Type B pancreatic cell (in vitro differentiated cells): ENCODE data around the gene TMEM220. TPM values are rescaled to one million over a fixed set of nuclear protein-coding genes. Genes with fewer than 3 reads are reported as not detected.
A peak's percentile ranks its signal among the peaks of the same experiment; 100 is the strongest.

Experiments used
- DNase-seq: peaks from one replicate; pipeline ENCODE4 v3.0.0; 2021; ENCODE audit warnings: mixed read lengths; ENCODE audit not compliant: unreplicated experiment; ENCODE audit errors: extremely low spot score
- H3K27ac Mint-ChIP-seq: 2 replicates; pipeline ENCODE4 v1.8.0; 2021; ENCODE audit warnings: mild to moderate bottlenecking, mixed read lengths
- H3K27me3 Mint-ChIP-seq: 2 replicates; pipeline ENCODE4 v1.8.0; 2021; ENCODE audit warnings: mixed read lengths
- H3K36me3 Mint-ChIP-seq: 2 replicates; pipeline ENCODE4 v1.8.0; 2021; ENCODE audit warnings: mixed read lengths
- H3K4me1 Mint-ChIP-seq: one replicate; pipeline ENCODE4 v1.8.0; 2021; ENCODE audit warnings: mixed read lengths; ENCODE audit not compliant: unreplicated experiment
- H3K4me3 Mint-ChIP-seq: 2 replicates; pipeline ENCODE4 v1.8.0; 2021; ENCODE audit warnings: mild to moderate bottlenecking, mixed read lengths
- H3K9me3 Mint-ChIP-seq: 2 replicates; pipeline ENCODE4 v1.8.0; 2021; ENCODE audit warnings: mixed read lengths
- CTCF ChIP-seq: fragments of 200-600 bp; sonication (generic); conservative IDR thresholded peaks from 2 replicates; pipeline ENCODE4 v1.5.0; 2021; ENCODE audit warnings: antibody characterized with exemption, mild to moderate bottlenecking
- total RNA-seq: library from RNA; stranded (reverse); gene quantifications from 2 replicates; pipeline ENCODE4 v1.2.1, GENCODE V29; 2021; ENCODE audit warnings: low replicate concordance

The TMEM220 gene
- total RNA-seq, 1 donor from 2014 or later: 3.8 TPM

GRCh38 chr17:10775740-10776356, 46.0 kb upstream of the TMEM220 start:
- TF ChIP-seq CTCF: no peak
- Mint-ChIP-seq H3K27ac (no peak overlapping the region), H3K27me3 (no peaks in the 10 kb centered on the region), H3K4me1 (peaks cover 20% of the 10 kb centered on the region), H3K36me3 (no peaks in the 10 kb centered on the region), H3K9me3 (no peaks in the 10 kb centered on the region), H3K4me3 (no peak overlapping the region)
- DNase-seq: no peak

- peaks cover 20% of the 10 kb centered on the region for H3K4me1 Mint-ChIP-seq
- DNase-seq: no peak
- no peak overlapping the region for H3K4me3 Mint-ChIP-seq
- no peak overlapping the region for H3K27ac Mint-ChIP-seq
- H3K9me3 Mint-ChIP-seq: no peaks in the 10 kb centered on the region
- H3K27me3 Mint-ChIP-seq: no peaks in the 10 kb centered on the region
- H3K36me3 Mint-ChIP-seq: no peaks in the 10 kb centered on the region
- TF ChIP-seq CTCF: no peak
Measured at GRCh38 chr17:10775058-10775457, 45.2 kb upstream of the TMEM220 start.

- H3K4me3 Mint-ChIP-seq: no peak overlapping the region
- no peaks in the 10 kb centered on the region for H3K27me3 Mint-ChIP-seq
- no peaks in the 10 kb centered on the region for H3K9me3 Mint-ChIP-seq
- no peak for DNase-seq
- no peaks in the 10 kb centered on the region for H3K36me3 Mint-ChIP-seq
- H3K4me1 Mint-ChIP-seq: peaks cover 32% of the 10 kb centered on the region
- H3K27ac Mint-ChIP-seq: no peak overlapping the region
- TF ChIP-seq CTCF: no peak
Measured at GRCh38 chr17:10773391-10773790, 43.6 kb upstream of the TMEM220 start.

- Mint-ChIP-seq H3K4me1 (peaks cover 32% of the 10 kb centered on the region), H3K4me3 (peak overlapping the region; percentile 63), H3K9me3 (no peaks in the 10 kb centered on the region), H3K27ac (no peak overlapping the region), H3K36me3 (no peaks in the 10 kb centered on the region), H3K27me3 (no peaks in the 10 kb centered on the region)
- TF ChIP-seq CTCF: peak; percentile 92
- DNase-seq: no peak
Measured at GRCh38 chr17:10772425-10773380, 42.9 kb upstream of the TMEM220 start.

GRCh38 chr17:10771148-10771547, 41.3 kb upstream of the TMEM220 start:
- no peaks in the 10 kb centered on the region for H3K27me3 Mint-ChIP-seq
- H3K4me3 Mint-ChIP-seq: peak overlapping the region; percentile 44
- TF ChIP-seq CTCF: no peak
- H3K4me1 Mint-ChIP-seq: peaks cover 32% of the 10 kb centered on the region
- no peak for DNase-seq
- H3K9me3 Mint-ChIP-seq: no peaks in the 10 kb centered on the region
- H3K36me3 Mint-ChIP-seq: no peaks in the 10 kb centered on the region
- H3K27ac Mint-ChIP-seq: peak overlapping the region; percentile 78
